Activated naive CD8-positive, alpha-beta T cell treated with anti-CD3 and anti-CD28 coated beads for 36 hours (primary cell): ENCODE data around the gene U2AF2. TPM values are rescaled to one million over a fixed set of nuclear protein-coding genes. Genes with fewer than 3 reads are reported as not detected.
A peak's percentile ranks its signal among the peaks of the same experiment; 100 is the strongest.

Experiments used
- DNase-seq: peaks from one replicate; pipeline ENCODE4 v3.0.0; 2021
- H3K27ac Mint-ChIP-seq: one replicate; pipeline ENCODE4 v1.8.0; 2022; ENCODE audit warnings: mild to moderate bottlenecking, moderate library complexity, mixed read lengths
- H3K27me3 Mint-ChIP-seq: one replicate; pipeline ENCODE4 v1.8.0; 2022; ENCODE audit warnings: mild to moderate bottlenecking, mixed read lengths
- H3K36me3 Mint-ChIP-seq: one replicate; pipeline ENCODE4 v1.8.0; 2021; ENCODE audit warnings: mild to moderate bottlenecking, mixed read lengths
- H3K4me1 Mint-ChIP-seq: one replicate; pipeline ENCODE4 v1.8.0; 2021; ENCODE audit warnings: mixed read lengths
- H3K4me3 Mint-ChIP-seq: one replicate; pipeline ENCODE4 v1.8.0; 2022; ENCODE audit warnings: mild to moderate bottlenecking, moderate library complexity, mixed read lengths
- H3K9me3 Mint-ChIP-seq: one replicate; pipeline ENCODE4 v1.8.0; 2022; ENCODE audit warnings: mixed read lengths
- total RNA-seq, 2 experiments: library from RNA; stranded (reverse); gene quantifications; one replicate each; pipeline ENCODE4 v1.2.3, GENCODE V29; 2021

U2AF2 gene
- total RNA-seq, 2 experiments from 2014 or later, result 341 to 345 TPM

GRCh38 chr19:55669418-55670279, 14.8 kb downstream of the U2AF2 start:
- no peaks in the 10 kb centered on the region for H3K27me3 Mint-ChIP-seq
- H3K4me3 Mint-ChIP-seq, result no peak overlapping the region
- H3K36me3 Mint-ChIP-seq, result peaks cover 17% of the 10 kb centered on the region
- no peak for DNase-seq
- H3K4me1 Mint-ChIP-seq, result peaks cover 47% of the 10 kb centered on the region
- no peak overlapping the region for H3K27ac Mint-ChIP-seq
- no peaks in the 10 kb centered on the region for H3K9me3 Mint-ChIP-seq

- DNase-seq, result no peak
- Mint-ChIP-seq H3K27me3 (no peaks in the 10 kb centered on the region), H3K27ac (peak overlapping the region; percentile 23), H3K4me3 (no peak overlapping the region), H3K36me3 (peaks cover 18% of the 10 kb centered on the region), H3K9me3 (no peaks in the 10 kb centered on the region), H3K4me1 (peaks cover 47% of the 10 kb centered on the region)
These were observed 15.6 kb downstream of the U2AF2 start for GRCh38 chr19:55670280-55671053.

DNA sequence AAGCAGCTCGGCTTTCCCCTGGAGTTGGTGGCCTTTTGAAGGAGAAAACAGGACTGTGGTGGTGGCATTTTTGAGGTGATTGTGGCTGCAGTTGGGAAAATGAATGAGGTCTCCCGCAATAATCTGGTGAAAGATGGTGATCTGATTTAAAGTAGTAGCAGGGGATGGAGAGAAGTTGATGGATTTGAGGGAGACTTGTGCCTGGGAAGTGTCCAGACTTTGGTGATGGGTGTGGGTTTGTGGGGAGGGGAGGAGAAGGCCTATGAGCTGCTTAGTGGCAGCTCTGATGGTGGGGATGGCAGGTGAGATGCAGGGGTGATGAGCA, 16.2 kb downstream of the U2AF2 start:
- peaks cover 51% of the 10 kb centered on the region for H3K4me1 Mint-ChIP-seq
- no peak for DNase-seq
- H3K27ac Mint-ChIP-seq, result peak overlapping the region; percentile 23
- H3K36me3 Mint-ChIP-seq, result peaks cover 20% of the 10 kb centered on the region
- H3K4me3 Mint-ChIP-seq, result no peak overlapping the region
- no peaks in the 10 kb centered on the region for H3K27me3 Mint-ChIP-seq
- H3K9me3 Mint-ChIP-seq, result no peaks in the 10 kb centered on the region

- peaks cover 58% of the 10 kb centered on the region for H3K4me1 Mint-ChIP-seq
These were observed 17.6 kb downstream of the U2AF2 start for GRCh38 chr19:55672418-55672817.

DNA sequence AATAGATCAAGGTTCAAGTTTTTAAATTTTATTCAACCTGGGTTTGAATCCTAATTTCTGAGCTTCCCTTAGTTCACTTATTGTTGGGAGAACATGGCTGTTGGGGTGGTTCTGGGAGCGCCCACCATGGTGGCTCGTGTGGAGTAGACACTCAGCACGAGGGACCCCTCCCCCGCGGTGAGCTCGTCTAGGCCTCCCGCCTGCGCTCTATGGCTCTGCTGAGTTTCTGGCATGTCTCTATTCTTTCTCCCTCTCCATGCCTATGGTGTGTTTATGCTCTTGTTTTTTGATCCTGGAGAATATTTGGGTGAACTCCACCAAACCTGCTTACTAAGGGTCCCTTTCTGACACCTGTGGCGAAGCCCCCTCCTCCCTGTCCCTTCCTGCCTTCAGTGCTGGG, 18.6 kb downstream of the U2AF2 start:
- H3K9me3 Mint-ChIP-seq, result no peaks in the 10 kb centered on the region
- peaks cover 61% of the 10 kb centered on the region for H3K4me1 Mint-ChIP-seq
- peak overlapping the region; percentile 14 for H3K4me3 Mint-ChIP-seq
- H3K27me3 Mint-ChIP-seq, result no peaks in the 10 kb centered on the region
- peak overlapping the region; percentile 58 for H3K27ac Mint-ChIP-seq
- H3K36me3 Mint-ChIP-seq, result peaks cover 30% of the 10 kb centered on the region
- no peak for DNase-seq

More at GRCh38 chr19:55672418-55672817, 17.6 kb downstream of the U2AF2 start:
- H3K36me3 Mint-ChIP-seq, result peaks cover 23% of the 10 kb centered on the region
- no peak overlapping the region for H3K4me3 Mint-ChIP-seq
- no peaks in the 10 kb centered on the region for H3K27me3 Mint-ChIP-seq
- no peak overlapping the region for H3K27ac Mint-ChIP-seq
- no peaks in the 10 kb centered on the region for H3K9me3 Mint-ChIP-seq
- no peak for DNase-seq

GRCh38 chr19:55673889-55674288, 19.1 kb downstream of the U2AF2 start:
- Mint-ChIP-seq H3K9me3 (no peaks in the 10 kb centered on the region), H3K27ac (peak overlapping the region; percentile 58), H3K4me1 (peaks cover 65% of the 10 kb centered on the region), H3K27me3 (no peaks in the 10 kb centered on the region), H3K4me3 (peak overlapping the region; percentile 14), H3K36me3 (peaks cover 34% of the 10 kb centered on the region)
- DNase-seq, result no peak

GRCh38 chr19:55674459-55674840, 19.6 kb downstream of the U2AF2 start:
- H3K9me3 Mint-ChIP-seq, result no peaks in the 10 kb centered on the region
- no peak for DNase-seq
- peak overlapping the region; percentile 73 for H3K4me3 Mint-ChIP-seq
- no peaks in the 10 kb centered on the region for H3K27me3 Mint-ChIP-seq
- peak overlapping the region; percentile 83 for H3K27ac Mint-ChIP-seq
- peaks cover 38% of the 10 kb centered on the region for H3K36me3 Mint-ChIP-seq
- peaks cover 67% of the 10 kb centered on the region for H3K4me1 Mint-ChIP-seq

DNA sequence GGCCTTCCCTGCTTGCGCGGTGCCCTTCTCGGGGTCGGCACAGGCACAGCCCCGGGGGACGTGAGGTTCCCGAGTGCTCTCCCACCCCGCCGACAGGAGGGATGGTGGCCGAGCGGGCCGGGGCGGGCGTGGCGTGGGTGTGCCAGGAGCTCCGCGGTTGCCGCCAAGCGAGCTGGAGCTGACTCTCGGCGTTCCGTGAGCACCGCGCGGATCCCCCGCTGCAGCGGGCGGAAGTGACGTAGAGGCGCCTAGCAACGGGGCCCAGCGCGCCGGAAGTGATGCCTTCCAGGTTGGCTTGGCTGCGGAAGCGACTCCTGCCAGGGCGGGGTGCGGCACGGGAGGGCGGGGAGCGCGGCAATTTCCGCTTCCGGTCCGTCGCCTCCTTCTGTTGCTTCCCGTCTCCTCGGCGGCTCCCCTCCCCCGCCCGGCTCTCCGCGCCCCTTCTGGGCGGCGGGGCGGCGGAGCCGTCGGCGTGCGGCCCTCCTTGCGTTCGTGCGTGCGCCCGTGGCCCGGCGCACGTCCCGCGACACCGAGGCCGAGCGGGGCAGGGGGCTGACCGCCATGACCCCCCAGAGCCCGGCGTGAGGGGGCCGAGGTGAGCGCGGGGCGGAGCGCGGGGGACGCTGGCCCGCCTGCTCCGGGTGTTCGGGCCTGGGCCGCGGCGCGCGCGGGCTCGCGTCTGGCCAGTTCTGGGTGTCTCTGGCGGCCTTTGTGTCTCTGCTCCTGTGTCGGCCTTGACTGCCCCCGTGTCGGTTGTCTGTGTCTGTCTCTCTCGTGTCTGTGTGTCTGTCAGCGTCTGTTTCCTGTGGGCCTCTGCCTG, 20.2 kb downstream of the U2AF2 start, which contains the start of gene EPN1:
Gene EPN1 (plus strand): TSS at position 386 of the 820 bp plus-strand sequence. CDS start 3,402 bp downstream, outside the sequence.
- H3K27ac Mint-ChIP-seq, result peak within 1 kb of the TSS; percentile 94
- no peaks in the 10 kb centered on the region for H3K27me3 Mint-ChIP-seq
- peaks cover 41% of the 10 kb centered on the region for H3K36me3 Mint-ChIP-seq
- peak; percentile 98 for DNase-seq
- H3K4me1 Mint-ChIP-seq, result peaks cover 67% of the 10 kb centered on the region
- H3K9me3 Mint-ChIP-seq, result no peaks in the 10 kb centered on the region
- H3K4me3 Mint-ChIP-seq, result peak within 1 kb of the TSS; percentile 100

GRCh38 chr19:55675661-55676354, 21.0 kb downstream of the U2AF2 start:
- no peak for DNase-seq
- peak overlapping the region; percentile 94 for H3K27ac Mint-ChIP-seq
- H3K4me1 Mint-ChIP-seq, result peaks cover 60% of the 10 kb centered on the region
- H3K9me3 Mint-ChIP-seq, result no peaks in the 10 kb centered on the region
- no peaks in the 10 kb centered on the region for H3K27me3 Mint-ChIP-seq
- peak overlapping the region; percentile 100 for H3K4me3 Mint-ChIP-seq
- peaks cover 41% of the 10 kb centered on the region for H3K36me3 Mint-ChIP-seq

DNA sequence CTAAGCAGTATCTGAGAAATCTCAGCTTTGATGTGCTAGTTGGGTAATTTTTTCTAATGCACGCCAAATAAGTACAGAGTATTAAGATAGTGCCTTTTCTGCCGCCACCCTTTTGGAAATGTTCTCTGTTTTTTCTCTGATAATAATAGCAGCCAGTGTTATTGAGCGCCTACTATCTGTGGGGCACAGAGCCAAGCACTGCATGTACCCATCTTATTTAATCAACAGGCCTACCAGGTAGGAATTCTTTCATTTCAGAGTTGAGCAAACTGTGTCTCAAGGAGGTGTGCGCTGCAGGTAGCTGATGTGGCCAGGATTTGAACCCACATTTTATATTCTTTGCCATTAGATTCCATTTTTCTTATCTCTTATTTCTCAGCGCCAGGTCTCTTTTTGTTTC, 21.5 kb downstream of the U2AF2 start:
- Mint-ChIP-seq H3K4me3 (peak overlapping the region; percentile 100), H3K9me3 (no peaks in the 10 kb centered on the region), H3K27ac (peak overlapping the region; percentile 18), H3K27me3 (no peaks in the 10 kb centered on the region), H3K36me3 (peaks cover 38% of the 10 kb centered on the region), H3K4me1 (peaks cover 54% of the 10 kb centered on the region)
- no peak for DNase-seq

- peaks cover 52% of the 10 kb centered on the region for H3K4me1 Mint-ChIP-seq
- H3K4me3 Mint-ChIP-seq, result peak overlapping the region; percentile 100
- H3K9me3 Mint-ChIP-seq, result no peaks in the 10 kb centered on the region
- peaks cover 38% of the 10 kb centered on the region for H3K36me3 Mint-ChIP-seq
- no peaks in the 10 kb centered on the region for H3K27me3 Mint-ChIP-seq
- DNase-seq, result no peak
- peak overlapping the region; percentile 52 for H3K27ac Mint-ChIP-seq
These were observed 22.2 kb downstream of the U2AF2 start for GRCh38 chr19:55676889-55677505.

- no peaks in the 10 kb centered on the region for H3K27me3 Mint-ChIP-seq
- peaks cover 35% of the 10 kb centered on the region for H3K36me3 Mint-ChIP-seq
- no peaks in the 10 kb centered on the region for H3K9me3 Mint-ChIP-seq
- peaks cover 47% of the 10 kb centered on the region for H3K4me1 Mint-ChIP-seq
- H3K27ac Mint-ChIP-seq, result peak overlapping the region; percentile 2
- DNase-seq, result no peak
- no peak overlapping the region for H3K4me3 Mint-ChIP-seq
These were observed 22.8 kb downstream of the U2AF2 start for GRCh38 chr19:55677572-55678028.

DNA sequence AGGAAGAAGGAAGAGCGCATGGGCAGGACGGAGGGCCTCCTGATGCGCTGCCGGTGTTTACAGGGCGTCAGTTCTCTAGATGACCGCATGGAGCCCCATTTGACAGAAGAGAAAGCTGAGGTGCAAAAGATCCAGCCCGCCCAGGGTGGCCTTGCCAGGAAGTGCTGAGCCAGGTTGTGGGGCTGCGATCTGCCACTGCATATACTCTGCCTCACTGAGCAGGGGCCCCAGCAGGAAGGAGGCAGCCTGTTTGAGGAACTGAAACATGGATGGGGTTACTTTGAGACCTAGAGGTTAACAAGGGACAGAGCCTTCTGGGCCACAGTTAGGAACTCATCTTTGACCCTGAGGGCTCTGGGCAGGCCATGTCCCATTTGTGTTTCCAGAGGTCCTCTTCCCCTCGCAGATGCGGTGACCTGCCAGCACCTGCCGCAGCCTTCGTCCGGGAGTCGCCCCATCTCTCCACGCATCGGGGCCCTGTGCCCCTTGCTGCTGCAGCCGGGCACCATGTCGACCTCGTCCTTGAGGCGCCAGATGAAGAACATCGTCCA, 23.4 kb downstream of the U2AF2 start:
- no peaks in the 10 kb centered on the region for H3K27me3 Mint-ChIP-seq
- H3K27ac Mint-ChIP-seq, result peak overlapping the region; percentile 2
- peaks cover 35% of the 10 kb centered on the region for H3K36me3 Mint-ChIP-seq
- peaks cover 47% of the 10 kb centered on the region for H3K4me1 Mint-ChIP-seq
- no peak overlapping the region for H3K4me3 Mint-ChIP-seq
- no peak for DNase-seq
- no peaks in the 10 kb centered on the region for H3K9me3 Mint-ChIP-seq
